Endodermal cell (in vitro differentiated cells): ENCODE results near the gene NR1H3. TPM values are rescaled to one million over a fixed set of nuclear protein-coding genes. Genes with fewer than 3 reads are reported as not detected.
A peak's percentile ranks its signal among the peaks of the same experiment; 100 is the strongest.

Source experiments
- DNase-seq: peaks from one replicate; pipeline ENCODE4 v3.0.0-alpha.2; 2017
- H3K27ac ChIP-seq: 2 replicates; pipeline ENCODE4 v1.5.1; 2013; ENCODE audit warnings: mild to moderate bottlenecking, low read depth, low read length, moderate library complexity
- H3K27me3 ChIP-seq: 2 replicates; pipeline ENCODE4 v1.6.1; 2013; ENCODE audit warnings: mild to moderate bottlenecking, low read length, moderate library complexity; ENCODE audit not compliant: insufficient read depth, control insufficient read depth, poor library complexity, severe bottlenecking
- H3K36me3 ChIP-seq: 2 replicates; pipeline ENCODE4 v1.7.0; 2013; ENCODE audit warnings: mild to moderate bottlenecking, low read length, moderate library complexity; ENCODE audit not compliant: control insufficient read depth, insufficient read depth
- H3K4me1 ChIP-seq: one replicate; pipeline ENCODE4 v1.7.0; 2013; ENCODE audit warnings: low read length; ENCODE audit not compliant: control insufficient read depth, insufficient read depth
- H3K4me3 ChIP-seq: 2 replicates; pipeline ENCODE4 v1.5.1; 2013; ENCODE audit warnings: mild to moderate bottlenecking, low read length, moderate library complexity
- H3K9ac ChIP-seq: 2 replicates; pipeline ENCODE4 v1.6.1; 2013; ENCODE audit warnings: mild to moderate bottlenecking, low read length, moderate library complexity; ENCODE audit not compliant: poor library complexity, severe bottlenecking; ENCODE audit errors: extremely low read depth
- H3K9me3 ChIP-seq: 2 replicates; pipeline ENCODE4 v1.6.1; 2013; ENCODE audit warnings: mild to moderate bottlenecking, low read length, moderate library complexity; ENCODE audit not compliant: control insufficient read depth
- H3K27ac Mint-ChIP-seq: 2 replicates; pipeline ENCODE4 v1.8.0; 2020; ENCODE audit warnings: mixed read lengths
- H3K27me3 Mint-ChIP-seq: 2 replicates; pipeline ENCODE4 v1.8.0; 2021; ENCODE audit warnings: mild to moderate bottlenecking, mixed read lengths; ENCODE audit not compliant: insufficient read depth
- H3K36me3 Mint-ChIP-seq: 2 replicates; pipeline ENCODE4 v1.8.0; 2020; ENCODE audit warnings: low read depth, mixed read lengths
- H3K4me1 Mint-ChIP-seq: 2 replicates; pipeline ENCODE4 v1.8.0; 2020; ENCODE audit warnings: mixed read lengths
- H3K4me3 Mint-ChIP-seq: 2 replicates; pipeline ENCODE4 v1.8.0; 2020; ENCODE audit warnings: mild to moderate bottlenecking, moderate library complexity, mixed read lengths
- H3K9me3 Mint-ChIP-seq: 2 replicates; pipeline ENCODE4 v1.8.0; 2020; ENCODE audit warnings: mild to moderate bottlenecking, mixed read lengths
- WGBS, 2 experiments: methylation state at CpG; one replicate each; pipeline versions ENCODE4 v1.1.5 to v1.1.7; 2013; ENCODE audit warnings: missing lambda C conversion rate in 2 of 2, mixed read lengths in 1 of 2; ENCODE audit not compliant: insufficient coverage in 1 of 2, insufficient read length in 1 of 2; 5-methylcytosine and 5-hydroxymethylcytosine counted together
- total RNA-seq, 2 donors: library from RNA; stranded (reverse); fragmentation: NEBNext Ultra II Directional in 1 of 2; extraction: Animal tissue kit (Norgen Biotek cat#: 25700) in 1 of 2; gene quantifications; 2 replicates in 1 of 2; 3 replicates in 1 of 2; pipeline ENCODE4 v1.2.1, GENCODE V29; 2021
- TF ChIP-seq, protein P1 (sequence below): fragments of 200-600 bp; sonication (generic); conservative IDR thresholded peaks from 2 replicates; pipeline ENCODE4 v1.5.0; 2021; ENCODE audit warnings: antibody characterized with exemption, mild to moderate bottlenecking

Gene NR1H3
- total RNA-seq, 2 donors from 2014 or later, result 29.4 to 34.6 TPM

DNA sequence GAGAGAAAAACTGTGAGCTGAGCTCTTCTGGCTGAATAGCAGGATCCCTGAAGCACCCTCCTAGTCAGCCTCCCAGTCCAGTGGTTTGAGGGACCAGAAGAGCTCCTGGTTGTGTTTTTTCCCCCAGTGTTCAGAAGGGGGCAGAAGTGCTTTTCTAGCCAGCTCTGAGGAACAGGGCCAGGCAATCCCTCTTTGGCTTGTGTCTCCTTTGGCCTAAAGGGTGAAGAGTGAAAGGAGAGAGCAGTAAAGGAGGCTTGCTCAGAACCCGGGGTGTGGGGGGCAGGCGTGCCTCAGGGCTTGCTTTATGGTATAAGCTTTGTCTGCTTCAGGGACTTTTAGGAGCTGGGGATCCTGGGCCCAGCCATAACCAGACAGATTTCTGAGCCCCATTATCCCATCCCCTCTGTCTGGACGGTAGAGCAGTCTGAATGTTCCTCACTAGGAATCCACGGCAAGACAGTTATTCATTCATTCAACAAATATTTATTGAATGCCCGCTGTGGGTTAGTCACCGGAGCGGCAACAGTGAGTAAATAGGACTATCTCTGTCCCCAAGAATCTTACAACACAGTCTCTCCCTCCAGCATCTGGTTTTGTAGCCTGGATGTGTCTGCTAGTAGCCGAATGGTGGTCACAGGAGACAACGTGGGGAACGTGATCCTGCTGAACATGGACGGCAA is 23.7 kb upstream of the NR1H3 start:
- H3K27me3 Mint-ChIP-seq, result no peaks in the 10 kb centered on the region
- TF ChIP-seq, protein P1, sequence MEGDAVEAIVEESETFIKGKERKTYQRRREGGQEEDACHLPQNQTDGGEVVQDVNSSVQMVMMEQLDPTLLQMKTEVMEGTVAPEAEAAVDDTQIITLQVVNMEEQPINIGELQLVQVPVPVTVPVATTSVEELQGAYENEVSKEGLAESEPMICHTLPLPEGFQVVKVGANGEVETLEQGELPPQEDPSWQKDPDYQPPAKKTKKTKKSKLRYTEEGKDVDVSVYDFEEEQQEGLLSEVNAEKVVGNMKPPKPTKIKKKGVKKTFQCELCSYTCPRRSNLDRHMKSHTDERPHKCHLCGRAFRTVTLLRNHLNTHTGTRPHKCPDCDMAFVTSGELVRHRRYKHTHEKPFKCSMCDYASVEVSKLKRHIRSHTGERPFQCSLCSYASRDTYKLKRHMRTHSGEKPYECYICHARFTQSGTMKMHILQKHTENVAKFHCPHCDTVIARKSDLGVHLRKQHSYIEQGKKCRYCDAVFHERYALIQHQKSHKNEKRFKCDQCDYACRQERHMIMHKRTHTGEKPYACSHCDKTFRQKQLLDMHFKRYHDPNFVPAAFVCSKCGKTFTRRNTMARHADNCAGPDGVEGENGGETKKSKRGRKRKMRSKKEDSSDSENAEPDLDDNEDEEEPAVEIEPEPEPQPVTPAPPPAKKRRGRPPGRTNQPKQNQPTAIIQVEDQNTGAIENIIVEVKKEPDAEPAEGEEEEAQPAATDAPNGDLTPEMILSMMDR, result peak; percentile 70
- H3K27ac Mint-ChIP-seq, result peak overlapping the region; percentile 71
- H3K9me3 Mint-ChIP-seq, result no peaks in the 10 kb centered on the region
- 88 to 96% methylated on average over 11 of the region's 11 CpGs for WGBS, 2 experiments
- peaks cover 17% of the 10 kb centered on the region for H3K36me3 Mint-ChIP-seq
- H3K4me3 ChIP-seq, result no peak overlapping the region
- peak; percentile 76 for DNase-seq
- no peak overlapping the region for H3K9ac ChIP-seq
- peaks cover 13% of the 10 kb centered on the region for H3K36me3 ChIP-seq
- H3K4me1 Mint-ChIP-seq, result no peaks in the 10 kb centered on the region
- no peaks in the 10 kb centered on the region for H3K4me1 ChIP-seq
- no peaks in the 10 kb centered on the region for H3K27me3 ChIP-seq
- no peak overlapping the region for H3K27ac ChIP-seq
- no peaks in the 10 kb centered on the region for H3K9me3 ChIP-seq
- no peak overlapping the region for H3K4me3 Mint-ChIP-seq

DNA sequence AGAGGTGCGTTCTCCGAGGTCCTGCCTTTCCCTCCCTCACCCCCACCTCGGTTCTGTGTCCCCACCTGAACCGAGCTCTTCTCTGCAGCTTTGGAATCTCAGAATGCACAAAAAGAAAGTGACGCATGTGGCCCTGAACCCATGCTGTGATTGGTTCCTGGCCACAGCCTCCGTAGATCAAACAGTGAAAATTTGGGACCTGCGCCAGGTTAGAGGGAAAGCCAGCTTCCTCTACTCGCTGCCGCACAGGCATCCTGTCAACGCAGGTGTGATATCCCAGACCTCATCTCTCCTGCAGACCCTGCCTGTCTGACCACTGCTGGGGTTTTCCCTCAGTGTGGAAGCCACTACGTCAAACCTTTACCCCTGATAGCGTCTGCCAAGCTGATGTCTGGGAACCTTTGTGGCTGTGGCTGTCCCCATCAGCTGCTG is 23.1 kb upstream of the NR1H3 start:
- Histone ChIP-seq H3K36me3 (peaks cover 19% of the 10 kb centered on the region), H3K27me3 (no peaks in the 10 kb centered on the region), H3K9me3 (no peaks in the 10 kb centered on the region), H3K9ac (no peak overlapping the region), H3K27ac (no peak overlapping the region), H3K4me1 (no peaks in the 10 kb centered on the region), H3K4me3 (no peak overlapping the region)
- H3K4me1 Mint-ChIP-seq, result no peaks in the 10 kb centered on the region
- no peak for DNase-seq
- no peak overlapping the region for H3K4me3 Mint-ChIP-seq
- TF ChIP-seq, protein P1, result no peak
- H3K9me3 Mint-ChIP-seq, result no peaks in the 10 kb centered on the region
- H3K27me3 Mint-ChIP-seq, result no peaks in the 10 kb centered on the region
- 92 to 94% methylated on average over 10 to 12 of the region's 12 CpGs for WGBS, 2 experiments
- peak overlapping the region; percentile 71 for H3K27ac Mint-ChIP-seq
- peaks cover 22% of the 10 kb centered on the region for H3K36me3 Mint-ChIP-seq

DNA sequence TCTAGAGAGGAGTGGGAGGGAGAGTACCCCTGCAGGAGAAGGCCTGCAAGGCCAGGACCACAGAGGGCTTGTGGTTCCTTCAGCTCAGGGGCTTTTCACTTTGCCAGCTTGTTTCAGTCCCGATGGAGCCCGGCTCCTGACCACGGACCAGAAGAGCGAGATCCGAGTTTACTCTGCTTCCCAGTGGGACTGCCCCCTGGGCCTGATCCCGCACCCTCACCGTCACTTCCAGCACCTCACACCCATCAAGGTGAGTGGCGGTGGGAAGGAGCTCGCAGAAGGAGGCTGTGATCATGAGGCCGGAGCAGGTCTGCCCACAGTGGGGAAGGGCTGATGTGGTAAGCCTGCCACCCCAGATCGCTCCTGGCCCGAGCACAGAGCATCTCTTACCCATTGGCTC is 22.6 kb upstream of the NR1H3 start:
- Histone ChIP-seq H3K27me3 (no peaks in the 10 kb centered on the region), H3K4me1 (no peaks in the 10 kb centered on the region), H3K4me3 (no peak overlapping the region), H3K27ac (no peak overlapping the region), H3K9ac (no peak overlapping the region), H3K36me3 (peaks cover 24% of the 10 kb centered on the region), H3K9me3 (no peaks in the 10 kb centered on the region)
- Mint-ChIP-seq H3K27ac (no peak overlapping the region), H3K4me1 (no peaks in the 10 kb centered on the region), H3K36me3 (peaks cover 25% of the 10 kb centered on the region), H3K4me3 (no peak overlapping the region), H3K27me3 (no peaks in the 10 kb centered on the region), H3K9me3 (no peaks in the 10 kb centered on the region)
- TF ChIP-seq, protein P1, result peak; percentile 16
- WGBS, 2 experiments, result 97 to 100% methylated on average over 4 to 12 of the region's 12 CpGs
- DNase-seq, result no peak
